GM06990 (cell line): ENCODE data around the gene CRIM1.

Experiments used
- DNase-seq: peaks from one replicate; pipeline ENCODE4 v3.0.0-alpha.2; 2011; ENCODE audit not compliant: insufficient read length; ENCODE audit errors: extremely low read depth
- H3K27me3 ChIP-seq: replicated peaks from 2 replicates; pipeline ENCODE4 v1.6.0; 2011; ENCODE audit warnings: low read length; ENCODE audit not compliant: control insufficient read depth, insufficient read depth
- H3K36me3 ChIP-seq: 2 replicates; pipeline ENCODE4 v1.5.1; 2011; ENCODE audit warnings: low read length; ENCODE audit not compliant: control insufficient read depth, insufficient read depth
- H3K4me3 ChIP-seq: replicated peaks from 2 replicates; pipeline ENCODE4 v1.5.1; 2011; ENCODE audit warnings: low read depth, mild to moderate bottlenecking, control low read depth, low read length
- CTCF ChIP-seq: IDR thresholded peaks from 2 replicates; pipeline ENCODE4 v1.5.1; 2011; ENCODE audit warnings: low read length, control low read depth, mild to moderate bottlenecking, inconsistent platforms; ENCODE audit not compliant: insufficient read depth, poor library complexity, severe bottlenecking

The CRIM1 gene

GRCh38 chr2:36544638-36545338, 189.2 kb downstream of the CRIM1 start:
- Histone ChIP-seq H3K27me3 (no peaks in the 10 kb centered on the region), H3K4me3 (no peak overlapping the region), H3K36me3 (no peaks in the 10 kb centered on the region)
- DNase-seq: no peak
- TF ChIP-seq CTCF: no peak

- DNase-seq: no peak
- Histone ChIP-seq H3K27me3 (no peaks in the 10 kb centered on the region), H3K36me3 (no peaks in the 10 kb centered on the region), H3K4me3 (no peak overlapping the region)
- TF ChIP-seq CTCF: no peak
Measured at GRCh38 chr2:36545871-36546416, 190.4 kb downstream of the CRIM1 start.

- H3K36me3 ChIP-seq: no peaks in the 10 kb centered on the region
- no peak for DNase-seq
Measured at GRCh38 chr2:36547906-36548305, 192.3 kb downstream of the CRIM1 start.

DNA sequence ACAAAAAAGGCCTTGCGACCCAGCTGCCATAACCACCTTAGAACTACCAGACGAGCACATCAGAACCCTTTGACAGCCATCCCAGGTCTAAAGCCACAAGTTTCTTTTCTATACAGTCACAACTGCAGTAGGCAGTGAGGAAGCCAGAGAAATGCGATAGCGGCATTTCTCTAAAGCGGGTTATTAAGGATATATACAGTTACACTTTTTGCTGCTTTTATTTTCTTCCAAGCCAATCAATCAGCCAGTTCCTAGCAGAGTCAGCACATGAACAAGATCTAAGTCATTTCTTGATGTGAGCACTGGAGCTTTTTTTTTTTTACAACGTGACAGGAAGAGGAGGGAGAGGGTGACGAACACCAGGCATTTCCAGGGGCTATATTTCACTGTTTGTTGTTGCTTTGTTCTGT, 193.6 kb downstream of the CRIM1 start:
- no peak for TF ChIP-seq CTCF

More at GRCh38 chr2:36547906-36548305, 192.3 kb downstream of the CRIM1 start:
- no peak for TF ChIP-seq CTCF
- Histone ChIP-seq H3K4me3 (no peak overlapping the region), H3K27me3 (no peaks in the 10 kb centered on the region)

GRCh38 chr2:36550006-36550405, 194.4 kb downstream of the CRIM1 start:
- Histone ChIP-seq H3K36me3 (no peaks in the 10 kb centered on the region; the same call in 1 of the 2 replicates), H3K4me3 (no peak overlapping the region), H3K27me3 (no peaks in the 10 kb centered on the region)
- no peak for TF ChIP-seq CTCF
- no peak for DNase-seq

More for the DNA sequence above, 193.6 kb downstream of the CRIM1 start:
- Histone ChIP-seq H3K36me3 (no peaks in the 10 kb centered on the region; the same call in 1 of the 2 replicates), H3K4me3 (no peak overlapping the region), H3K27me3 (no peaks in the 10 kb centered on the region)
- no peak for DNase-seq
